ENCODE measurements around the gene TMEM106C. TPM values are rescaled to one million over a fixed set of nuclear protein-coding genes. Genes with fewer than 3 reads are reported as not detected.

The TMEM106C gene
- total and polyA plus RNA-seq, 4 donors: 16.2 to 57.8 (median 25.2) TPM

DNA sequence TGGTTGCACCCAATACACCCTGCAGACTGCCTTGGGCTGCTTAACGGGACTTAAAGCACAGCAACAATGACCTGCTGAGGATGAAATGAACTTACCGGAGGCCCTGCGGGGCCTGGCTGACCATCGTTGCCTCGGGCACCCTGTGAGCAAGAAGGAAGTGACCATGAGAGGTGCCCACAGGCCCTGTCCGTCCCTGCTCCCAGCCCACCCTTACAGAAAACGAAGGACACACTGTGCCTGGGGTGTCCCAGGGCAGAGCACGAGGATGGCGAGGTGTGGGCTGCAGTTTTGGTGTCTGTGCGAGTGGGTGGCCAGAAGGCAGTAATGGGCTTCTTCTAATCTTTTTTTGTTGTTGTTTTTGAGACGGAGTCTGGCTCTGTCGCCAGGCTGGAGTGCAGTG, 26.3 kb downstream of the TMEM106C start (continued):
- no peak for TF ChIP-seq ZBTB33 (IDR thresholded peaks at IDR 0.05)
- no peak for TF ChIP-seq SP1 (IDR thresholded peaks at IDR 0.05)
- TF ChIP-seq YY1 (IDR thresholded peaks at IDR 0.05): no peak
- TF ChIP-seq FOXA1 (IDR thresholded peaks at IDR 0.05): no peak
- TF ChIP-seq, protein P1, sequence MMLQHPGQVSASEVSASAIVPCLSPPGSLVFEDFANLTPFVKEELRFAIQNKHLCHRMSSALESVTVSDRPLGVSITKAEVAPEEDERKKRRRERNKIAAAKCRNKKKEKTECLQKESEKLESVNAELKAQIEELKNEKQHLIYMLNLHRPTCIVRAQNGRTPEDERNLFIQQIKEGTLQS (IDR thresholded peaks at IDR 0.05): no peak
- TF ChIP-seq NR2F2 (IDR thresholded peaks at IDR 0.05): no peak
- no peak for TF ChIP-seq HNF4A (conservative IDR thresholded peaks at IDR 0.05)
- no peak for TF ChIP-seq FOXA2 (IDR thresholded peaks at IDR 0.05)

DNA sequence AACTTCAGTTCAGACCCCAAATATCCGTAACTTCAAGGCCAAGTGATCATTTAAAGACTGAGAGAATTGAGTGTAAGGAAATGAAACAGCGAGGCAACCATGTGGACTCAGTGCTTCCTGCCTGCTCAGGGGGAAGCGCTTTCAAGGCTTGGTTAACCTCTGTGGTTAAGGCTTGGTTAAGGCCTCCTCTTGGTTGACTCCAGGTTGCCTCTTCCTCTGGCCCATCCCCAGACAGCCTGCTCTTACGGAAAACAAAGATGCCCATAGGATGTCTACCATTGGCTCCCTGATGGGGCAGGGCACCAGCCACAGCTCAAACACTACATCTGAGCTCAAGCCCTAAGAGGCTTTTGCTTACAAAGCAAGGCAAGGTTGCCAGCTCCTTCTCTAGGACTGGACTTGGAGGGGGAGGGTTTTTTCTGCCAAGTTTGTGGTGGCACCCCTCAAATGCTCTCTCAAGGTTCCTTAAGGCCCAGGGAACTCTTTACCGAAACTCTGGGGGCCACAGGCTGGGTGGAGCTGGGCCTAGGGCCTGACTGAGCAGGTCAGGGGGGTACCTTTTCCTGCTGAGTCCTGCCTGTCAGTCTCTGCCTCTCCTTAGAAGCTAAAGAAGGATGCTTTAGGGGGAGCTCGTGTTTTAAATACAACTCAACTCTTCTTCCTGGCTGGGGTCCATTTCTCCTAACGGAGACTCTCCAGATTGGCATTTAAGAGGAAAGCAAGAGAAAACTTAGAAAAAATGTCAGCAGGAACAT, 27.1 kb downstream of the TMEM106C start:
- TF ChIP-seq MAX (IDR thresholded peaks at IDR 0.05) (no peak), RXRA (IDR thresholded peaks at IDR 0.05) (no peak), NR2F2 (IDR thresholded peaks at IDR 0.05) (no peak), YY1 (IDR thresholded peaks at IDR 0.05) (no peak), FOXA2 (IDR thresholded peaks at IDR 0.05) (no peak), HNF4G (IDR thresholded peaks at IDR 0.05) (no peak), RAD21 (IDR thresholded peaks at IDR 0.05) (no peak), FOXA1 (IDR thresholded peaks at IDR 0.05) (no peak)
- TF ChIP-seq, protein P1 (IDR thresholded peaks at IDR 0.05): no peak
- TF ChIP-seq, protein P2, sequence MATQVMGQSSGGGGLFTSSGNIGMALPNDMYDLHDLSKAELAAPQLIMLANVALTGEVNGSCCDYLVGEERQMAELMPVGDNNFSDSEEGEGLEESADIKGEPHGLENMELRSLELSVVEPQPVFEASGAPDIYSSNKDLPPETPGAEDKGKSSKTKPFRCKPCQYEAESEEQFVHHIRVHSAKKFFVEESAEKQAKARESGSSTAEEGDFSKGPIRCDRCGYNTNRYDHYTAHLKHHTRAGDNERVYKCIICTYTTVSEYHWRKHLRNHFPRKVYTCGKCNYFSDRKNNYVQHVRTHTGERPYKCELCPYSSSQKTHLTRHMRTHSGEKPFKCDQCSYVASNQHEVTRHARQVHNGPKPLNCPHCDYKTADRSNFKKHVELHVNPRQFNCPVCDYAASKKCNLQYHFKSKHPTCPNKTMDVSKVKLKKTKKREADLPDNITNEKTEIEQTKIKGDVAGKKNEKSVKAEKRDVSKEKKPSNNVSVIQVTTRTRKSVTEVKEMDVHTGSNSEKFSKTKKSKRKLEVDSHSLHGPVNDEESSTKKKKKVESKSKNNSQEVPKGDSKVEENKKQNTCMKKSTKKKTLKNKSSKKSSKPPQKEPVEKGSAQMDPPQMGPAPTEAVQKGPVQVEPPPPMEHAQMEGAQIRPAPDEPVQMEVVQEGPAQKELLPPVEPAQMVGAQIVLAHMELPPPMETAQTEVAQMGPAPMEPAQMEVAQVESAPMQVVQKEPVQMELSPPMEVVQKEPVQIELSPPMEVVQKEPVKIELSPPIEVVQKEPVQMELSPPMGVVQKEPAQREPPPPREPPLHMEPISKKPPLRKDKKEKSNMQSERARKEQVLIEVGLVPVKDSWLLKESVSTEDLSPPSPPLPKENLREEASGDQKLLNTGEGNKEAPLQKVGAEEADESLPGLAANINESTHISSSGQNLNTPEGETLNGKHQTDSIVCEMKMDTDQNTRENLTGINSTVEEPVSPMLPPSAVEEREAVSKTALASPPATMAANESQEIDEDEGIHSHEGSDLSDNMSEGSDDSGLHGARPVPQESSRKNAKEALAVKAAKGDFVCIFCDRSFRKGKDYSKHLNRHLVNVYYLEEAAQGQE (IDR thresholded peaks at IDR 0.05): no peak
- H3K27me3 ChIP-seq (ENCODE audit: control insufficient read depth in 4 of 4, insufficient read depth in 4 of 4, low read length in 3 of 4): no peaks in the 10 kb centered on the region
- no peaks in the 10 kb centered on the region for H3K4me1 ChIP-seq (ENCODE audit: control insufficient read depth in 4 of 4, insufficient read depth in 4 of 4, low read length in 3 of 4)
- no peaks in the 10 kb centered on the region for H3K9me3 ChIP-seq (ENCODE audit: control insufficient read depth in 4 of 4, low read length in 3 of 4)
- no peak overlapping the region for H3K4me3 ChIP-seq (ENCODE audit: low read depth in 1 of 3, low read length in 3 of 3)
- 82% methylated on average over 7 of the region's 7 CpGs for WGBS
- H3K36me3 ChIP-seq (ENCODE audit: control insufficient read depth in 4 of 4, insufficient read depth in 3 of 4, low read depth in 1 of 4, low read length in 3 of 4): no peaks in the 10 kb centered on the region
- no peak overlapping the region for H3K9ac ChIP-seq (ENCODE audit: low read depth in 1 of 2, low read length in 2 of 2)
- no peak overlapping the region for H3K27ac ChIP-seq (ENCODE audit: low read depth in 1 of 2, low read length in 2 of 2)
- no peak for DNase-seq (ENCODE audit: low spot score)

All from liver (tissue), 9 donors.